Calu3 (cell line): ENCODE data around the gene MKNK2. TPM values are rescaled to one million over a fixed set of nuclear protein-coding genes. Genes with fewer than 3 reads are reported as not detected.

Source experiments
- Bru-seq: library from RNA; stranded (reverse); fragments of 400-500 nt; gene quantifications from one replicate; lab custom pipeline; 2021; lab: Mats Ljungman, UMichigan
- BruChase-seq, 2 experiments: library from RNA; stranded (reverse); fragments of 400-500 nt; gene quantifications; one replicate each; lab custom pipeline; 2021; lab: Mats Ljungman, UMichigan
- BruUV-seq: library from RNA; stranded (reverse); fragments of 400-500 nt; replicated peaks from 2 replicates; lab custom pipeline; 2021; lab: Mats Ljungman, UMichigan
- CTCF ChIA-PET: fragments of 300-600 bp; sonication (Branson Sonifier 250); formaldehyde crosslinking; loops from one replicate; lab custom pipeline; 2022; ENCODE audit warnings: antibody characterized with exemption; lab: Charles Lee
- DNase-seq: peaks from one replicate; pipeline ENCODE4 v3.0.0; 2022
- H3K27ac Mint-ChIP-seq: one replicate; pipeline ENCODE4 v1.8.0; 2022; ENCODE audit warnings: mixed read lengths; ENCODE audit not compliant: unreplicated experiment
- H3K27me3 Mint-ChIP-seq: one replicate; pipeline ENCODE4 v1.8.0; 2022; ENCODE audit warnings: mixed read lengths; ENCODE audit not compliant: unreplicated experiment
- H3K36me3 Mint-ChIP-seq: one replicate; pipeline ENCODE4 v1.8.0; 2022; ENCODE audit warnings: mild to moderate bottlenecking, moderate library complexity, mixed read lengths; ENCODE audit not compliant: insufficient read depth, unreplicated experiment
- H3K4me1 Mint-ChIP-seq: one replicate; pipeline ENCODE4 v1.8.0; 2022; ENCODE audit warnings: mild to moderate bottlenecking, low read depth, mixed read lengths; ENCODE audit not compliant: unreplicated experiment
- H3K4me3 Mint-ChIP-seq: one replicate; pipeline ENCODE4 v1.8.0; 2022; ENCODE audit warnings: mild to moderate bottlenecking, low read depth, moderate library complexity, mixed read lengths; ENCODE audit not compliant: unreplicated experiment
- H3K9me3 Mint-ChIP-seq: one replicate; pipeline ENCODE4 v1.8.0; 2022; ENCODE audit warnings: low read depth, mixed read lengths; ENCODE audit not compliant: unreplicated experiment
- CTCF ChIP-seq: fragments of 200-600 bp; IDR thresholded peaks from one replicate; pipeline ENCODE4 v1.8.0; 2022; ENCODE audit warnings: antibody characterized with exemption; ENCODE audit not compliant: unreplicated experiment
- intact Hi-C: fragments of 100-400 bp; cut with micrococcal nuclease; formaldehyde crosslinking; loops from one replicate; pipeline ENCODE4 v1.10.0; 2022; ENCODE audit not compliant: unreplicated experiment
- long read RNA-seq: library from polyadenylated mRNA; stranded (forward); transcript quantifications from one replicate; pipeline ENCODE4 v2.0.0, GENCODE V29; 2022
- total RNA-seq: library from RNA; stranded (reverse); gene quantifications from 2 replicates; pipeline ENCODE4 v1.2.3, GENCODE V29; 2022

The MKNK2 gene
- total RNA-seq = 96.0 and 99.7 TPM in 2 replicates
- Bru-seq, nascent RNA = percentile 55 among the genes with signal in this experiment
- percentile 82 among the genes with signal in this experiment for BruChase-seq, experiment 1, labeled RNA remaining after a 6-hour chase
- percentile 75 among the genes with signal in this experiment for BruChase-seq, experiment 2, labeled RNA remaining after a 2-hour chase
- long read RNA-seq, transcript MKNK2-202 (14 exons, 1,744 nt) = major isoform, 16 of 121 reads
- long read RNA-seq, transcript MKNK2-201 (14 exons, 3,774 nt) = minor isoform, 6 of 121 reads
- long read RNA-seq, partial matches to known transcripts = 9 of 121 reads
- long read RNA-seq, other reads (novel, unspliced or antisense) = 86 of 121 reads

DNA sequence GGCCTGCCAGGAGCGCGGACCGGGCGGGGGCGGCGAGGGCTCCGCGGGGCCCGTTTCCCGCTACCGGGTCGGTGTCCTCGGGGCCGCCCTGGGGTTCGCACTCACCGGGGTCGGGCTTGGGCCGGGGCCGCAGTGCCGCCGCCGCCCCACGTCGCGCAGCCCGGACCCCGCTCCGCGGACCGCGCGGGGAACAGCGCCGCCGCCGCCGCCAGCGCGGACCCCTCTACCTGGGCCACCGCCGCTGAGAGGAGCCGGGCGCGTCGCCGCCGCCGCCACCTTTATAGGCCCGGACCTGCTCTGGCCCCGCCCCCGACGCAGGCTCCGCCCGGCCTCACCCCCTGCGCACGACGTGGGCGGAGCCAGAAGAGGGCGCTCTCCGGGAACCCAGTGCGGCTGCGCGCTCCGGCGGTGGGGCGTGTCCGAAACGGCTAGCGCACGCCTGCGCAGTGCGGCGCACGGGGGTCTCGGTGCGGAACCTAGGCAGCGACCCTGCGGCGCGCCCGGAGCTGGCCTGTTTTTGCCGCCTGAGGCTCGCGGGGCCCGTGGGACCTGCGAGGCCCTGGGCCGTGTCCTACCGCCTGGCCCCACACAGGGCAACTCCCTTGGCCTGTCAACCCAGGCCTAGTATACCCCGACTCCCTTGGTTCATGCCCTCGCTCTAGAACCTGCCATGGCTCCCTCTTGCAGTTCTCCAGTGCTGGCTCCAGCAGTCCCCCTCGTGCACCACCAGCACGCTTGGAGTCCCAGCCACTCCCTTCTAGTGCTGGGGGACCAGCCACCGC, at the start of gene MKNK2:
Gene MKNK2 (minus strand): TSS at position 254 of the 782 bp plus-strand sequence. CDS start 393 bp downstream, outside the sequence.
- H3K27me3 Mint-ChIP-seq = no peaks in the 10 kb centered on the region
- H3K9me3 Mint-ChIP-seq = no peaks in the 10 kb centered on the region
- no peak for TF ChIP-seq CTCF
- CTCF ChIA-PET = no interaction called here
- peak within 1 kb of the TSS; percentile 90 for H3K27ac Mint-ChIP-seq
- H3K4me1 Mint-ChIP-seq = no peaks in the 10 kb centered on the region
- BruUV-seq = no TSS peak
- H3K36me3 Mint-ChIP-seq = peaks cover 42% of the 10 kb centered on the region
- intact Hi-C loops = no loop called here
- peak; percentile 90 for DNase-seq
- peak within 1 kb of the TSS; percentile 74 for H3K4me3 Mint-ChIP-seq

DNA sequence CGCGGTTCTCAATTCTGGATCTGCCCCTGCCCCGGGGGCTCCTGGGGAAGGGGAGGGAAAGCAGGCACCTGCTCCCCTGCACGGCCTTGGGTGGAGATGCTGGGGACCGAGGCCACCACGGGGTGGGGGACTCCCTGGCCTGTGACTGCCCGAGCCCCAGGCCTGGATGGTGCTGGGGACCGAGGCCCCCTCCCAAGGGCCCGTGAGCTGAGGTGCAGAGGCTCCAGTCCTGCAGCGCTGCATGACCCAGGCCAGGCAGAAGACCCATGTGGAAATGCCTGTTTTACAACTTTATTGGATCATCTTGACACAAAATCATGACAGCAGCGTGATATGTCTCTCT, 49.6 kb upstream of the MKNK2 start:
- intact Hi-C loops = no loop called here
- Mint-ChIP-seq H3K4me3 (no peak overlapping the region), H3K27ac (no peak overlapping the region), H3K27me3 (no peaks in the 10 kb centered on the region), H3K4me1 (no peaks in the 10 kb centered on the region), H3K9me3 (no peaks in the 10 kb centered on the region), H3K36me3 (peaks cover 71% of the 10 kb centered on the region)
- no peak for TF ChIP-seq CTCF
- CTCF ChIA-PET = no interaction called here
- BruUV-seq = no TSS peak
- no peak for DNase-seq

DNA sequence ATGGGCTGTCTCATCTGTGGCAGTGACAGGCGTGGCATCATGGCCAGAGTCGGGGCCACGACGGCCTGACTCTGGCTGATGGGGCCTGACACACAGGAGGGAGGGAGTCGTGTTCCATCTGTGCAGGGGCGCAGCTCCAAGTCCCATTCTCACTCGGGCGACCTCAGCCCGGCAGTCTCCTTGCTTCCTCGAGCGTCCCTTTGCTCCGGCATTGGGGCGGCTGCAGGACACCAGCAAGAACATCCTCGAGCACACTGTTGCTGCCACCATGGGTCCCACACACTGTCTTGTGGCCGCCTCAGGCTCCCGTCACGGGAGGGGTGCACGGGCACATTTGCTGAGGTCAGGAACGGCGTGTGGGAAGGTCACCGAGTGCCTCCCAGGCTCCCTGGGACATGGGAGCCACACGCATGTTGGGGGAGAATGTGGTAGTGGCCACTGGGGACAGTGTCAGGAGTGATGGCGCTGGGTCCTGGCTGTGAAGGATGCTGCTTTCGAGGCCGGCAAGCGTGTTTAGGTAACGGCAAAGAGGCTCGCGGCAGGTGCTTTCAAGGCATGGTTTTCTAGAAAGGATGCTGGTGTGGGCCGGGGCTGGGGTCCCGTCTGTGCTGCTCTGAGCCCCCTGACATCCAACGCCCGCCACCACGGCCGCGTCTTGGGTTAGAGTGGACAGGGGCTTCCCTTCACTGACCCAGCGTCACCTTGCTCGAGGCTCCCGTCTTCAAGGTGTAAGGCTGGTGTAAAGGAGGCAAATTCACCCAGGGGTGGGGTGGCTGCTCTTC, 49.1 kb upstream of the MKNK2 start:
- TF ChIP-seq CTCF = no peak
- H3K9me3 Mint-ChIP-seq = no peaks in the 10 kb centered on the region
- H3K27me3 Mint-ChIP-seq = no peaks in the 10 kb centered on the region
- intact Hi-C loops = no loop called here
- CTCF ChIA-PET = interaction anchor here (0.8 kb wide), 1 partner anchor 61 kb away, joined by 3 read pairs; no protein-coding TSS in a partner anchor
- DNase-seq = no peak
- no peaks in the 10 kb centered on the region for H3K4me1 Mint-ChIP-seq
- no TSS peak for BruUV-seq
- H3K36me3 Mint-ChIP-seq = peaks cover 69% of the 10 kb centered on the region
- H3K4me3 Mint-ChIP-seq = no peak overlapping the region
- H3K27ac Mint-ChIP-seq = no peak overlapping the region

DNA sequence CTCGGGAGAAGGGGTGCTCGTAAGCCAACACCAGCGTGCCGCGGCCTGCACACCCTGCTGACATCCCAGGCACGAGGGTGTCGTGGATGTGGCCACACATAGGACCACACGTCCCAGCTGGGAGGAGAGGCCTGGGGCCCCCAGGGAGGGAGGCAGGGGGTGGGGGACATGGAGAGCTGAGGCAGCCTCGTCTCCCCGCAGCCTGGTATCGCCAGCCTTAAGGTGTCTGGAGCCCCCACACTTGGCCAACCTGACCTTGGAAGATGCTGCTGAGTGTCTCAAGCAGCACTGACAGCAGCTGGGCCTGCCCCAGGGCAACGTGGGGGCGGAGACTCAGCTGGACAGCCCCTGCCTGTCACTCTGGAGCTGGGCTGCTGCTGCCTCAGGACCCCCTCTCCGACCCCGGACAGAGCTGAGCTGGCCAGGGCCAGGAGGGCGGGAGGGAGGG, 48.0 kb upstream of the MKNK2 start:
- no TSS peak for BruUV-seq
- H3K27ac Mint-ChIP-seq = no peak overlapping the region
- no peaks in the 10 kb centered on the region for H3K9me3 Mint-ChIP-seq
- DNase-seq = no peak
- H3K4me1 Mint-ChIP-seq = no peaks in the 10 kb centered on the region
- TF ChIP-seq CTCF = no peak
- H3K4me3 Mint-ChIP-seq = no peak overlapping the region
- intact Hi-C loops = no loop called here
- no peaks in the 10 kb centered on the region for H3K27me3 Mint-ChIP-seq
- peaks cover 70% of the 10 kb centered on the region for H3K36me3 Mint-ChIP-seq
- CTCF ChIA-PET = no interaction called here
